GM23338 (cell line): ENCODE results near the gene ERO1A.

Source experiments
- CTCF ChIP-seq, 2 experiments: fragments of 200-600 bp in 1 of 2; sonication (generic) in 1 of 2; conservative IDR thresholded peaks; 2 replicates each; pipeline versions ENCODE4 v1.5.1 to v1.6.1; 2016 to 2017; ENCODE audit warnings: antibody characterized with exemption in 2 of 2, low read depth in 2 of 2, mild to moderate bottlenecking in 2 of 2, moderate library complexity in 1 of 2
- ETS1 ChIP-seq: IDR thresholded peaks from 2 replicates; pipeline ENCODE4 v1.6.1; 2016; ENCODE audit warnings: antibody characterized with exemption
- EZH2 ChIP-seq: fragments of 200-600 bp; sonication (generic); IDR thresholded peaks from one replicate; pipeline ENCODE4 v1.8.0; 2017; ENCODE audit warnings: antibody characterized with exemption, mild to moderate bottlenecking, low read depth; ENCODE audit not compliant: unreplicated experiment
- EZH2phosphoT487 ChIP-seq: fragments of 200-600 bp; sonication (generic); IDR thresholded peaks from one replicate; pipeline ENCODE4 v1.8.1; 2018; ENCODE audit warnings: antibody characterized with exemption; ENCODE audit not compliant: unreplicated experiment
- JUNB ChIP-seq: IDR thresholded peaks from one replicate; pipeline ENCODE4 v1.6.1; 2016; ENCODE audit warnings: antibody characterized with exemption; ENCODE audit not compliant: unreplicated experiment
- POLR2AphosphoS5 ChIP-seq: IDR thresholded peaks from 2 replicates; pipeline ENCODE4 v1.6.1; 2016; ENCODE audit warnings: antibody characterized with exemption, low read depth
- REST ChIP-seq: IDR thresholded peaks from one replicate; pipeline ENCODE4 v1.6.1; 2018; ENCODE audit warnings: antibody characterized with exemption; ENCODE audit not compliant: unreplicated experiment
- STAT1 ChIP-seq: IDR thresholded peaks from one replicate; pipeline ENCODE4 v1.6.1; 2016; ENCODE audit warnings: antibody characterized with exemption; ENCODE audit not compliant: unreplicated experiment
- ZNF114 ChIP-seq: fragments of 250-450 bp; sonication (Bioruptor Pico); IDR thresholded peaks from 2 replicates; pipeline ENCODE4 v1.5.0; 2020; ENCODE audit warnings: mild to moderate bottlenecking, moderate library complexity
- ZNF331 ChIP-seq: fragments of 250-450 bp; sonication (Bioruptor Pico); IDR thresholded peaks from 2 replicates; pipeline ENCODE4 v1.5.0; 2020; ENCODE audit warnings: low read depth, mild to moderate bottlenecking, moderate library complexity

GRCh38 chr14:52609445-52610044 is 85.8 kb downstream of the ERO1A start:
- TF ChIP-seq EZH2 = no peak
- TF ChIP-seq POLR2AphosphoS5 = no peak
- TF ChIP-seq CTCF (conservative IDR thresholded peaks at IDR 0.05; ENCODE audit: low read depth in 2 of 2) = peak in 1 of 2 experiments; percentile 67; a peak in 3 of 4 replicates
- TF ChIP-seq EZH2phosphoT487 = no peak
- no peak for TF ChIP-seq STAT1
- no peak for TF ChIP-seq REST
- TF ChIP-seq ZNF331 (CRISPR knock-in tag) = no peak
- no peak for TF ChIP-seq ETS1
- TF ChIP-seq ZNF114 (CRISPR knock-in tag) = no peak
- TF ChIP-seq JUNB = no peak
